Endodermal cell (in vitro differentiated cells): Measurements from ENCODE around the gene CACNA1D. TPM values are rescaled to one million over a fixed set of nuclear protein-coding genes. Genes with fewer than 3 reads are reported as not detected.

Experiments
- DNase-seq: peaks from one replicate; pipeline ENCODE4 v3.0.0-alpha.2; 2017
- H3K27ac ChIP-seq: 2 replicates; pipeline ENCODE4 v1.5.1; 2013; ENCODE audit warnings: mild to moderate bottlenecking, low read depth, low read length, moderate library complexity
- H3K27me3 ChIP-seq: 2 replicates; pipeline ENCODE4 v1.6.1; 2013; ENCODE audit warnings: mild to moderate bottlenecking, low read length, moderate library complexity; ENCODE audit not compliant: insufficient read depth, control insufficient read depth, poor library complexity, severe bottlenecking
- H3K36me3 ChIP-seq: 2 replicates; pipeline ENCODE4 v1.7.0; 2013; ENCODE audit warnings: mild to moderate bottlenecking, low read length, moderate library complexity; ENCODE audit not compliant: control insufficient read depth, insufficient read depth
- H3K4me1 ChIP-seq: one replicate; pipeline ENCODE4 v1.7.0; 2013; ENCODE audit warnings: low read length; ENCODE audit not compliant: control insufficient read depth, insufficient read depth
- H3K4me3 ChIP-seq: 2 replicates; pipeline ENCODE4 v1.5.1; 2013; ENCODE audit warnings: mild to moderate bottlenecking, low read length, moderate library complexity
- H3K9ac ChIP-seq: 2 replicates; pipeline ENCODE4 v1.6.1; 2013; ENCODE audit warnings: mild to moderate bottlenecking, low read length, moderate library complexity; ENCODE audit not compliant: poor library complexity, severe bottlenecking; ENCODE audit errors: extremely low read depth
- H3K9me3 ChIP-seq: 2 replicates; pipeline ENCODE4 v1.6.1; 2013; ENCODE audit warnings: mild to moderate bottlenecking, low read length, moderate library complexity; ENCODE audit not compliant: control insufficient read depth
- H3K27ac Mint-ChIP-seq: 2 replicates; pipeline ENCODE4 v1.8.0; 2020; ENCODE audit warnings: mixed read lengths
- H3K27me3 Mint-ChIP-seq: 2 replicates; pipeline ENCODE4 v1.8.0; 2021; ENCODE audit warnings: mild to moderate bottlenecking, mixed read lengths; ENCODE audit not compliant: insufficient read depth
- H3K36me3 Mint-ChIP-seq: 2 replicates; pipeline ENCODE4 v1.8.0; 2020; ENCODE audit warnings: low read depth, mixed read lengths
- H3K4me1 Mint-ChIP-seq: 2 replicates; pipeline ENCODE4 v1.8.0; 2020; ENCODE audit warnings: mixed read lengths
- H3K4me3 Mint-ChIP-seq: 2 replicates; pipeline ENCODE4 v1.8.0; 2020; ENCODE audit warnings: mild to moderate bottlenecking, moderate library complexity, mixed read lengths
- H3K9me3 Mint-ChIP-seq: 2 replicates; pipeline ENCODE4 v1.8.0; 2020; ENCODE audit warnings: mild to moderate bottlenecking, mixed read lengths
- CTCF ChIP-seq: fragments of 200-600 bp; sonication (generic); conservative IDR thresholded peaks from 2 replicates; pipeline ENCODE4 v1.5.0; 2021; ENCODE audit warnings: antibody characterized with exemption, mild to moderate bottlenecking
- WGBS, 2 experiments: methylation state at CpG; one replicate each; pipeline versions ENCODE4 v1.1.5 to v1.1.7; 2013; ENCODE audit warnings: missing lambda C conversion rate in 2 of 2, mixed read lengths in 1 of 2; ENCODE audit not compliant: insufficient coverage in 1 of 2, insufficient read length in 1 of 2; 5-methylcytosine and 5-hydroxymethylcytosine counted together
- total RNA-seq, 2 donors: library from RNA; stranded (reverse); fragmentation: NEBNext Ultra II Directional in 1 of 2; extraction: Animal tissue kit (Norgen Biotek cat#: 25700) in 1 of 2; gene quantifications; 2 replicates in 1 of 2; 3 replicates in 1 of 2; pipeline ENCODE4 v1.2.1, GENCODE V29; 2021

CACNA1D gene
- total RNA-seq, 2 donors from 2014 or later, result 2.2 to 3.8 TPM

GRCh38 chr3:53799338-53799865 is 305.0 kb downstream of the CACNA1D start:
- H3K9ac ChIP-seq, result no peak overlapping the region
- H3K36me3 ChIP-seq, result no peaks in the 10 kb centered on the region
- no peaks in the 10 kb centered on the region for H3K9me3 ChIP-seq
- no peak overlapping the region for H3K4me3 ChIP-seq
- no peak overlapping the region for H3K27ac ChIP-seq
- peaks cover 2% of the 10 kb centered on the region for H3K27me3 Mint-ChIP-seq
- no peak overlapping the region for H3K4me3 Mint-ChIP-seq
- DNase-seq, result no peak
- H3K4me1 Mint-ChIP-seq, result no peaks in the 10 kb centered on the region
- WGBS, 2 experiments, result 93 to 96% methylated on average over 9 to 12 of the region's 12 CpGs
- no peaks in the 10 kb centered on the region for H3K36me3 Mint-ChIP-seq
- no peaks in the 10 kb centered on the region for H3K27me3 ChIP-seq
- H3K9me3 Mint-ChIP-seq, result no peaks in the 10 kb centered on the region
- no peaks in the 10 kb centered on the region for H3K4me1 ChIP-seq
- TF ChIP-seq CTCF, result peak; percentile 27
- no peak overlapping the region for H3K27ac Mint-ChIP-seq

- H3K4me1 Mint-ChIP-seq, result no peaks in the 10 kb centered on the region
These were observed 305.9 kb downstream of the CACNA1D start for GRCh38 chr3:53800041-53800906.

DNA sequence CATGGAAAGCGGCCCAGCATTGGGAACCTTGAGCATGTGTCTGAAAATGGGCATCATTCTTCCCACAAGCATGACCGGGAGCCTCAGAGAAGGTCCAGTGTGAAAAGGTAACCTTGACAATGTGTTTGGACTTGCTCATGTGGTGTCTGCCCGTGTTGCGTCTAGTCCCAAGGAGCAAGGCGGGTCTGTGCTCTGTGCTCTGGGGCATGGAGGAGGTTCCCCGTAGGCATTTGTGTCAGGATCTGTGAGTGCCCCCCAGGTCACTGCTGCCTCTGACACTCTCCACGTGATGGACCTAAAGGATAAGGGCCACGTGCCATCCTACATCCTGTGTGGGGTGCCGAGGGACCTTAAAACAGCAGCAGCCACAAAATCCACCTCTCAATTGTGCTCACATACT is 306.9 kb downstream of the CACNA1D start:
- no peaks in the 10 kb centered on the region for H3K27me3 ChIP-seq
- peaks cover 2% of the 10 kb centered on the region for H3K27me3 Mint-ChIP-seq
- H3K4me3 Mint-ChIP-seq, result no peak overlapping the region
- no peak overlapping the region for H3K9ac ChIP-seq
- H3K4me3 ChIP-seq, result no peak overlapping the region
- WGBS, 2 experiments, result 94 to 95% methylated on average over 8 to 9 of the region's 9 CpGs
- no peak overlapping the region for H3K27ac ChIP-seq
- TF ChIP-seq CTCF, result no peak
- H3K36me3 ChIP-seq, result no peaks in the 10 kb centered on the region
- no peaks in the 10 kb centered on the region for H3K9me3 Mint-ChIP-seq
- H3K36me3 Mint-ChIP-seq, result no peaks in the 10 kb centered on the region
- H3K9me3 ChIP-seq, result no peaks in the 10 kb centered on the region
- H3K27ac Mint-ChIP-seq, result no peak overlapping the region
- no peak for DNase-seq
- H3K4me1 ChIP-seq, result no peaks in the 10 kb centered on the region
- no peaks in the 10 kb centered on the region for H3K4me1 Mint-ChIP-seq

More at GRCh38 chr3:53800041-53800906, 305.9 kb downstream of the CACNA1D start:
- TF ChIP-seq CTCF, result no peak
- Histone ChIP-seq H3K27ac (no peak overlapping the region), H3K9ac (no peak overlapping the region), H3K36me3 (no peaks in the 10 kb centered on the region), H3K4me3 (no peak overlapping the region), H3K9me3 (no peaks in the 10 kb centered on the region), H3K27me3 (no peaks in the 10 kb centered on the region), H3K4me1 (no peaks in the 10 kb centered on the region)
- Mint-ChIP-seq H3K9me3 (no peaks in the 10 kb centered on the region), H3K4me3 (no peak overlapping the region), H3K27ac (no peak overlapping the region), H3K36me3 (no peaks in the 10 kb centered on the region), H3K27me3 (peaks cover 2% of the 10 kb centered on the region)
- no peak for DNase-seq
- WGBS, 2 experiments, result 88 to 93% methylated on average over 16 of the region's 16 CpGs
